Activated CD8-positive, alpha-beta T cell treated with anti-CD3 and anti-CD28 coated beads for 36 hours (primary cell): ENCODE results near the gene HSFX4. TPM values are rescaled to one million over a fixed set of nuclear protein-coding genes. Genes with fewer than 3 reads are reported as not detected.
"Not testable (repeated sequence)": the region's sequence is repeated elsewhere in the genome, so short reads cannot be mapped to it uniquely, and the experiment has no call there.

Source experiments
- ATAC-seq: fragments of 200-7000 bp; cut with Tn5 transposase; one replicate; pipeline ENCODE4 v1.10.0; 2021; ENCODE audit warnings: mild to moderate bottlenecking, moderate library complexity
- CTCF ChIA-PET: fragments of 350-600 bp; sonication (Branson Sonifier 250); formaldehyde crosslinking; loops from one replicate; lab custom pipeline; 2021; ENCODE audit warnings: antibody characterized with exemption; lab: Charles Lee
- POLR2A ChIA-PET: fragments of 350-600 bp; sonication (Branson Sonifier 250); formaldehyde crosslinking; loops from one replicate; lab custom pipeline; 2021; ENCODE audit warnings: antibody characterized with exemption; lab: Charles Lee
- DNase-seq: peaks from one replicate; pipeline ENCODE4 v3.0.0-alpha.2; 2020
- H3K27ac Mint-ChIP-seq: one replicate; pipeline ENCODE4 v1.8.0; 2021; ENCODE audit warnings: mild to moderate bottlenecking, mixed read lengths
- H3K27me3 Mint-ChIP-seq: one replicate; pipeline ENCODE4 v1.8.0; 2021; ENCODE audit warnings: mixed read lengths
- H3K36me3 Mint-ChIP-seq: one replicate; pipeline ENCODE4 v1.8.0; 2021; ENCODE audit warnings: low read depth, mixed read lengths
- H3K4me1 Mint-ChIP-seq: one replicate; pipeline ENCODE4 v1.8.0; 2021; ENCODE audit warnings: low read depth, mixed read lengths
- H3K4me3 Mint-ChIP-seq: one replicate; pipeline ENCODE4 v1.8.0; 2021; ENCODE audit warnings: mild to moderate bottlenecking, moderate library complexity, mixed read lengths
- H3K9me3 Mint-ChIP-seq: one replicate; pipeline ENCODE4 v1.8.0; 2021; ENCODE audit warnings: mixed read lengths
- CTCF ChIP-seq: fragments of 200-600 bp; IDR thresholded peaks from one replicate; pipeline ENCODE4 v1.8.0; 2022; ENCODE audit warnings: antibody characterized with exemption, mild to moderate bottlenecking
- intact Hi-C: fragments of 100-400 bp; cut with micrococcal nuclease; formaldehyde crosslinking; loops from one replicate; pipeline ENCODE4 v1.10.0; 2022
- total RNA-seq, 2 experiments: library from RNA; stranded (reverse); gene quantifications; one replicate each; pipeline ENCODE4 v1.2.3, GENCODE V29; 2021

Gene HSFX4
- total RNA-seq, 2 experiments from 2014 or later: not detected

- Mint-ChIP-seq H3K4me3 (peak overlapping the region; percentile 83), H3K27ac (peak overlapping the region; percentile 92), H3K9me3 (no peaks in the 10 kb centered on the region), H3K4me1 (no peaks in the 10 kb centered on the region), H3K27me3 (no peaks in the 10 kb centered on the region), H3K36me3 (no peaks in the 10 kb centered on the region)
- DNase-seq (peak; percentile 96), ATAC-seq (peak; percentile 58)
- intact Hi-C loops: loop anchor here (10.0 kb wide), 2 partner anchors 395 to 435 kb away; partner anchors contain the start of genes EOLA1, HSFX3 and IDS
- TF ChIP-seq CTCF: no peak
- ChIA-PET CTCF (interaction anchor here (0.8 to 1.4 kb wide), 7 partner anchors 22 to 754 kb away, joined by 3 to 5 read pairs (median 3); no protein-coding TSS in a partner anchor), POLR2A (no interaction called here)
Observed at GRCh38 chrX:149939905-149940673, 10.7 kb downstream of the HSFX4 start.

GRCh38 chrX:149940674-149941024, 11.3 kb downstream of the HSFX4 start:
- CTCF ChIA-PET: interaction anchor here (0.8 to 1.4 kb wide), 6 partner anchors 21 to 538 kb away, joined by 3 to 5 read pairs (median 3); no protein-coding TSS in a partner anchor
- intact Hi-C loops, H3K27me3 Mint-ChIP-seq, H3K9me3 Mint-ChIP-seq, DNase-seq, POLR2A ChIA-PET, H3K4me1 Mint-ChIP-seq, ATAC-seq, H3K36me3 Mint-ChIP-seq: not testable (repeated sequence)
- H3K27ac Mint-ChIP-seq: peak overlapping the region; percentile 92
- TF ChIP-seq CTCF: peak; percentile 30
- H3K4me3 Mint-ChIP-seq: peak overlapping the region; percentile 83

- ATAC-seq, CTCF ChIA-PET, POLR2A ChIA-PET, DNase-seq, intact Hi-C loops, H3K4me3 Mint-ChIP-seq, H3K36me3 Mint-ChIP-seq, H3K9me3 Mint-ChIP-seq, H3K4me1 Mint-ChIP-seq, H3K27me3 Mint-ChIP-seq, H3K27ac Mint-ChIP-seq: not testable (repeated sequence)
Observed at GRCh38 chrX:149945087-149945670, 15.8 kb downstream of the HSFX4 start.

- H3K4me3 Mint-ChIP-seq, H3K27me3 Mint-ChIP-seq, H3K36me3 Mint-ChIP-seq, DNase-seq, H3K27ac Mint-ChIP-seq, intact Hi-C loops, H3K9me3 Mint-ChIP-seq, ATAC-seq, POLR2A ChIA-PET, H3K4me1 Mint-ChIP-seq, CTCF ChIA-PET: not testable (repeated sequence)
Observed at GRCh38 chrX:149945820-149946219, 16.4 kb downstream of the HSFX4 start.

- intact Hi-C loops, H3K27ac Mint-ChIP-seq, H3K4me3 Mint-ChIP-seq: not testable (repeated sequence)
Observed at GRCh38 chrX:149946932-149947331, 17.6 kb downstream of the HSFX4 start.

GRCh38 chrX:149948016-149948415, 18.6 kb downstream of the HSFX4 start:
- no peak for TF ChIP-seq CTCF
- CTCF ChIA-PET: no interaction called here
- intact Hi-C loops: no loop called here
- POLR2A ChIA-PET: no interaction called here
- no peaks in the 10 kb centered on the region for H3K27me3 Mint-ChIP-seq
- no peak overlapping the region for H3K4me3 Mint-ChIP-seq
- DNase-seq: no peak
- no peaks in the 10 kb centered on the region for H3K4me1 Mint-ChIP-seq
- H3K9me3 Mint-ChIP-seq: no peaks in the 10 kb centered on the region
- H3K36me3 Mint-ChIP-seq: peaks cover 9% of the 10 kb centered on the region
- ATAC-seq: no peak
- H3K27ac Mint-ChIP-seq: no peak overlapping the region

More at GRCh38 chrX:149946932-149947331, 17.6 kb downstream of the HSFX4 start:
- H3K27me3 Mint-ChIP-seq, H3K4me1 Mint-ChIP-seq, ATAC-seq, DNase-seq, H3K36me3 Mint-ChIP-seq, H3K9me3 Mint-ChIP-seq, POLR2A ChIA-PET, CTCF ChIA-PET: not testable (repeated sequence)
